ENCODE measurements around the gene PRRC2A.

PRRC2A gene

DNA sequence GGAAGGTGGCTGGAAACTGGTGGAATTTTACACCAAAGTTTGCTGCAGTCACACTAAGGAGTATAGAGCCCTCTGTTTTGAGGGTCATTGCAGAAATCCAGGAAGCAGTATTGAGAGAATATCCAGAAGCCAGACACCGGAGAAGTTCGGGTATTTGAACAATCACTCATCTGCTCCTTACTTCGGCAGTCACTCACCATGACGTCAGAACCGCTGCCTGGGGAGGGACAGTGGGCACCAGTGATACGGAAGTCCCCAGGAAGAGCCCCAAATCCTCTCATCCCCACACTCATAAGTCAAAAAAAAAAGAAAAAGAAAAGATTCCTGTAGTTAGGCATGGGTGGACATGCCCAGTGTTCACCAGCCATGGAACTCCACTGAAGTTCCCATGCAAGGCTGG lies 56.4 kb downstream of the PRRC2A start:
- no peak overlapping the region for H3K4me3 ChIP-seq
- no peak overlapping the region for H3K27ac ChIP-seq
- DNase-seq (ENCODE audit: low spot score) = no peak
- TF ChIP-seq, protein P1, sequence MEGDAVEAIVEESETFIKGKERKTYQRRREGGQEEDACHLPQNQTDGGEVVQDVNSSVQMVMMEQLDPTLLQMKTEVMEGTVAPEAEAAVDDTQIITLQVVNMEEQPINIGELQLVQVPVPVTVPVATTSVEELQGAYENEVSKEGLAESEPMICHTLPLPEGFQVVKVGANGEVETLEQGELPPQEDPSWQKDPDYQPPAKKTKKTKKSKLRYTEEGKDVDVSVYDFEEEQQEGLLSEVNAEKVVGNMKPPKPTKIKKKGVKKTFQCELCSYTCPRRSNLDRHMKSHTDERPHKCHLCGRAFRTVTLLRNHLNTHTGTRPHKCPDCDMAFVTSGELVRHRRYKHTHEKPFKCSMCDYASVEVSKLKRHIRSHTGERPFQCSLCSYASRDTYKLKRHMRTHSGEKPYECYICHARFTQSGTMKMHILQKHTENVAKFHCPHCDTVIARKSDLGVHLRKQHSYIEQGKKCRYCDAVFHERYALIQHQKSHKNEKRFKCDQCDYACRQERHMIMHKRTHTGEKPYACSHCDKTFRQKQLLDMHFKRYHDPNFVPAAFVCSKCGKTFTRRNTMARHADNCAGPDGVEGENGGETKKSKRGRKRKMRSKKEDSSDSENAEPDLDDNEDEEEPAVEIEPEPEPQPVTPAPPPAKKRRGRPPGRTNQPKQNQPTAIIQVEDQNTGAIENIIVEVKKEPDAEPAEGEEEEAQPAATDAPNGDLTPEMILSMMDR (IDR thresholded peaks at IDR 0.05) = no peak

DNA sequence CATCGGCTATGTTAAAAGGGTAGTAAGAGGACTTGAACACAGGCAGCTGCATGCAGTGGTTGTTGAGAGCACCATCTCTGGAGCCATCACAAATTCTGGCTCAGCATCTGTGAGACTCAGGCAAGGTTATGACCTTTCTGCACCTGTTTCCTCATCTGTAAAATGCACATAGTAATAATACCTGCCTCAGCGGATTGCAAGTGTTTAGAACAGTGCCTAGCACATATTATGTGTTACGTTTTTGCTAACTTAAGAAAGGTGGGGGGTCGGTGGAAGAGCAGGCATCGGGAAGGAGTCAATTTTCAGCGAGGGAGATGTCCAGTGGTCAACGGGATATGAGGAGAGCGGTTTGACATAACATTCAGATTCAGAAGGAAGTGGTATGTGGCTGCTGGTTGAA lies 57.4 kb downstream of the PRRC2A start:
- TF ChIP-seq, protein P1 (IDR thresholded peaks at IDR 0.05) = no peak
- Histone ChIP-seq H3K27ac (no peak overlapping the region), H3K4me3 (no peak overlapping the region)
- DNase-seq (ENCODE audit: low spot score) = no peak

DNA sequence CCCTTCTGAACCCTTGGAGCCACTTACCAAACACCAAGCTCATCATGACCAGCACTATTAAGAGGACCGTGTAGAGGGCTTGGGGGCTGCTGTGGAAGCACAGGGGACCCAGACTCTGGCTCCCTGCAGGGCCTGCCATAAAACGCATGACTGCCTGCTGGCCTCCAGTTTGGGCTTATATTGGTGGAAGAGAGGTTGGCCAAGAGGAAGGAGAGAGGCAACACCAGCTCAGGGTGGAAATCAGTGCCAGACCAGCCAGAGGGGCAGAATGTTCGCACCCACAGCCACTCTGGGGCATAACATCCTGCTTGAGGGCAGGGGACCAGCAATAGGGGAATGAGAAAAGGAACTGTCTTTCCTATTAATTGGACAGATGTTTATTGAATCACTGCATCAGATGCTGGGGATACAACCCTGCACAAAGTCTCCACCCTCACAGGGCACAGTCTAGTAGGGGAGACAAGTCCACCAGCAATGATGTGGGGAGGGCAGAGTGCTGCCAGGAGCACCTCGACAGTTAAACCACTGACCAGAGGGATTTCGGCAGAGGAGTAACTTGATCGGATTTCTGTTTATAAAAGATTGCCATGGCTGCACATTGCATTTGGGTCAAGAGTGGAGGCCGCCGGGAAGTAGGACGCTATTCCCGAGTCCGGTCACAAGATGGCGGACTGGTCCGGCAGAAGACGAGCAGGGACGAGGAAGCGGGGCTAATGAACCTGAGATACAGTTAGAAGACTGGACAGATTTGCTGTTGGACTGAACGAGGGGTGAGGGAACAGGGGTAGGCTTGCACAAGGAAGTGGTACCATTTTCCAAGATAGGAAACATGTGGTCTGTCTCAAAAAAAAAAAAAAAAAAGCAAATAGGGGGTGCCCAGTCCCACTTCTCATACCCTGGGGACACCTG lies 60.0 kb downstream of the PRRC2A start, which contains the start of gene LY6G5C:
LY6G5C (minus strand) TSS at position 842 of the 909 bp plus-strand sequence; CDS start at position 148, 694 bp downstream.
- peak; percentile 87 for DNase-seq (ENCODE audit: low spot score)
- Histone ChIP-seq H3K4me3 (peak within 1 kb of the TSS; percentile 63), H3K27ac (peak within 1 kb of the TSS; percentile 35 to 63)
- TF ChIP-seq, protein P1 (IDR thresholded peaks at IDR 0.05) = peak; percentile 55

DNA sequence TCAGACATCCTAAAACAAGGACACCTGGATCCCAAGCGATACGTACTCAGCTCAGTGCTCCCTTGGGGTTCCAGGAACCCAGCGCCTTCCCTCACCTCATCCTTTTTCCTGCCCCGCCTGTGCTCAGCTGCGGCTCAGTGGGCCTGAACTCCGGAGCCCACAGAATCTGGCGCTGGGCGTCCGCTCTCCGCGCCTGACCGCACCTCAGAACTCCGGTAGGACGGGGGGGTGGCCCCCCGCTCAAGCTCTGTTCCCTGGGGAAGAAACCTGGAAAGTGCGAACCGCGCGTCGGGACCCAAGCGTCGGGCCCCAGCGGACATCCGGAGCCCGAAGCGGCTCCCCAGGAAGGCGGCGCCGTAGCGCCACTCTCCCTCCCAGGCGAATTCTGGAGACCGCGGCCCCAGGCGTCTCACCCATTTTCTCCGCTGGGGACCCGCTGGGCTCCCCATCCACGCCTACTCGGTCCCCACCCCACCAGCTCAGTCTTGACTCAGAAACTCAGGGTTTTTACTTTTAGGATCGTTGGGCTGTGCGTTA lies 60.7 kb downstream of the PRRC2A start:
- H3K27ac ChIP-seq = peak overlapping the region; percentile 22 to 35
- H3K4me3 ChIP-seq = peak overlapping the region; percentile 63
- TF ChIP-seq, protein P1 (IDR thresholded peaks at IDR 0.05) = no peak
- DNase-seq (ENCODE audit: low spot score) = no peak

DNA sequence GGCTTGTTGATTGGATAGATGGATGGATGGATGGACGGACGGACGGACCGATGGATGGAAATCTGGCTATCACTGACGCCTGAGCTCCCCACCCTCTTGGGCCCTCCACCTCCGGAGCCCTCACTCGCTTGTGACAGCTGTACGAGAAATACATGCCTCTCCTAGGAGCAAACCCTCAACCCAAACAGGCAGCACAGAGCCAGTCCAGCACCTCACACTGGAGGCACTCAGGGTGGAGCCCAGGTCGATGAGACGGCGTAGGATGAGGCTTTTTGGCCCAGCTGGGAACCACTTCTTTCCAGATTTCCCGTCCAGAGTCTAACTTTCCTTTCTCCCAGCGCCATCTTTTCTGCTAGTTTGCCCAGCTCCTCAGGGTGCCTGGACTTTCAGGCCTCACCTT lies 63.1 kb downstream of the PRRC2A start:
- no peak for DNase-seq (ENCODE audit: low spot score)
- H3K27ac ChIP-seq = no peak overlapping the region
- H3K4me3 ChIP-seq = no peak overlapping the region
- TF ChIP-seq, protein P1 (IDR thresholded peaks at IDR 0.05) = no peak

DNA sequence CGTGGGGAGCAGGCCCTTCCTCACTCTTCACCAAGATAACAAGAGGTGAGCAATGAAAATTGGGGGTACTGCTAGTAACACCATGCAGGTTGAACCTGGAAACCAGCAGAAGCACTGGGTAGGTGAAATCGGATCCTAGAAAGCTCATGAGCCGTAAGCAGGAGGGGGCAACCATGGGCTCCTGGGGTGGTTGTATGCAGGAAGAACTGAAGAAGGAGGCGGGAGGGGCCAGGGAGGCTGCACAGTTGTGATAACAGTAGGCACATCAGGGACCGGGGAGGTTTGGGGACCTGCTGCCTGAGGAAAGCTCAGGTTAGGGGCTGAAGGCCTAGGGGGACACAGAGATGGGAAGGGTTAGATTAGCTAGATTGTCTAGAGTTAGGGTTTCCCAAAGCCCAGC lies 66.0 kb downstream of the PRRC2A start:
- TF ChIP-seq, protein P1 (IDR thresholded peaks at IDR 0.05) = no peak
- H3K27ac ChIP-seq = no peak overlapping the region

More for the DNA sequence above, 66.0 kb downstream of the PRRC2A start:
- H3K4me3 ChIP-seq = no peak overlapping the region
- no peak for DNase-seq (ENCODE audit: low spot score)
